GM21367 (cell line): Measurements from ENCODE around the gene PTPN6.

Experiments
- ATAC-seq: cut with Tn5 transposase; IDR thresholded peaks from one replicate; pipeline ENCODE4 v1.9.1; 2021; ENCODE audit not compliant: unreplicated experiment

PTPN6 gene

DNA sequence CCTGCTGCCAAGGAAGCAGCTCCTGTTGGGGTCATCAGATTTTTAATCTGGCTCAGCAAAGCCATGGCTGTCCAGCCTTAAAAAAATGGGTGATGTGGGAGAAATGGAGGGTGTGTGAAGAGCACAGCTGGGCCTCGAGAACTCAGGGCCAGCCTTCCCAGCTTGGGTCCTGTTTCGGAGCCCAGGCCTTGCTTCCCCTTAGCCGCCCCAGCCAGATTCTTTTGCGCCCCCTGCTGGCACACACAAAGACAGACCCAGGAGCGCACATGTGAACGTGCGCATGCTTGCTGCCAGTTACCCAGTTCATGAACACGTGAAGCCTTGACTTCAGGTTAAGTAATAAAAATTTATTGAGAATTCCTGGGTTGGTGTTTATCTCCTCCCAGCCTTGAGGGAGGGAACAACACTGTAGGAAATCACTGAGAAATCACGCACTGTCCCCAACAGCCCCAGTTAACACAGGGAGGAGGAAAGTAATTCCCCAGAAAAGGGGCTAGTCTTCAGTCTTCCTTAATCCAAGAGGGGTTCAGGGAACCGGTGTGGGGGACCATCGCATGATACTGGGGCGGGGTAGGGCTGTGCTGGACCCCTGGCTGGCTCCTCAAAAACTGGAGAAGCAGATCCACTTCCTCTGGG, 14.0 kb downstream of the PTPN6 start:
- ATAC-seq, result no peak

DNA sequence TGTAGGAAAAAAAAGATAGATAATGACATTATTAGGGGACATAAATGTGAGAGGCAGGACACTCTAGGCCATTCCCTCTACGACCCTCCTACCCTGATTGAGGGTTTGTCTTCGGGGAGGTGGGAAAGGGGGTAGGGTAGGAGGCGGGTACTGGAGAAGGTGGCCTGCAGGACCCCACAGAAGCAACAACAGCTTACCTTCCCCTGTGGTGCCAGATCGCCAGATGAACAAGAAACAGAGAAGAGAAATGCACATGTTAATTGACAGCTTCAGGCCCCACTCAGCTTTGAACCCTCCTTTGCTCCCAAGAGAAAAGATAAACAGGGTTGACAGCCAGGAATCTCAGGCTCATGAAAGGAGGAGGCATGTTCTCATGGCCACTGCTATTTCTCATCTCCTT, 14.6 kb downstream of the PTPN6 start:
- no peak for ATAC-seq

DNA sequence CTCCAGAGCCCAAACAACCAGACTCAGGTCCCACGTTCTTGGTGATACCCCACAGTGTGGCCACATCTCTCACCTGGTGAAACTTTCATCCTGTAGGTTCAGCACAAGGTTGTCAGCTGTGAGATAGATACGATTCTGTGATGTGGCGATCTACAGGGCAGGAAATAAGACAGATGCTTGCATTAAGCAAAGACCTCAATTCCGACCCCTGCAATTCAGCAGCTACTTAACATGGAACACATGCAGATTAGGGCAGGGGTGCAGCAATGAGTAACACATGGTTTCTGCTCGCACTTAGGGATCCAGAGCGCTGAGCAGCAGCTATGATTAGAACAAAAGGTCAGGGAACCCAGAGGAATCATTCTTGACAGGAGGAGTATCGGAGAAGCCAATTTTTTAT, 15.2 kb downstream of the PTPN6 start:
- no peak for ATAC-seq

- ATAC-seq, result no peak
Observed at GRCh38 chr12:6967651-6968100, 16.5 kb downstream of the PTPN6 start.

GRCh38 chr12:6968426-6968825, 17.3 kb downstream of the PTPN6 start:
- no peak for ATAC-seq

- ATAC-seq, result peak; percentile 4
Observed at GRCh38 chr12:6970096-6970527, 19.0 kb downstream of the PTPN6 start.

DNA sequence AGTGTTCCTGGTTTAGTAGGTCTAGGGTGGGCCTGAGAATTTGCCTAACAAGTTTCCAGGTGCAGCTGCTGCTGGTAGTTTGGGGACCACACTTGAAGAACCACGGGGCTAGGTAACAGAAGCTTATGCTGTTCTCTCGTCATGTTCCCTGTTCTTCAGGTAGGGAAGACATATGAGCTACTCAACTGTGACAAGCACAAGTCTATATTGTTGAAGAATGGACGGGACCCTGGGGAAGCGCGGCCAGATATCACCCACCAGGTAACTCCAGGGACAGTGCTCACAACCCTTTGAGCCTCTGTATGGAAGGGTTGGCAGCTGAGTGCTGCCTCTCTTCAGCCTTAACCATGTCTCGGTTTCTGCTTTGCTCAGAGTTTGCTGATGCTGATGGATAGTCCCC, 23.0 kb downstream of the PTPN6 start:
- ATAC-seq, result no peak

GRCh38 chr12:6975297-6976032, 24.3 kb downstream of the PTPN6 start:
- ATAC-seq, result no peak

DNA sequence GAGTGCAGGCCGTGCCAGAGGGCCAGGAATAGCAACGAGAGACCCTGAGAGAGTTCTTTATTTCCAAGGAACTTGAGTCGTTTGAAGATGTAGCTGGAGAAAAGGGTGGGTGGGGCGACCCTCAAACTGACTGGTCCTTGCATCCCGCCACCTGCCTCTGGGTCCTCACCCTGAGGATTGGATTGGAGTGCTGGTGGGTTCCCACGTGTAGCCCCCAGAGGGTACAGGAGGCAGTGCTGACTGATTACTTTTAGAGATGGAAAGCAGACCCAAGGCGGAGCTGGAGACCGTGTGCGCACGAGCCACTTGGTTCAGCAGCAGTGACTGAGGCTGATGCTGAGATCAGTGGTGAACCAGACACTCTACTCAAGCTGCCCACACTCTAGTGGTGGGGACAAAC, 26.5 kb downstream of the PTPN6 start:
- no peak for ATAC-seq

DNA sequence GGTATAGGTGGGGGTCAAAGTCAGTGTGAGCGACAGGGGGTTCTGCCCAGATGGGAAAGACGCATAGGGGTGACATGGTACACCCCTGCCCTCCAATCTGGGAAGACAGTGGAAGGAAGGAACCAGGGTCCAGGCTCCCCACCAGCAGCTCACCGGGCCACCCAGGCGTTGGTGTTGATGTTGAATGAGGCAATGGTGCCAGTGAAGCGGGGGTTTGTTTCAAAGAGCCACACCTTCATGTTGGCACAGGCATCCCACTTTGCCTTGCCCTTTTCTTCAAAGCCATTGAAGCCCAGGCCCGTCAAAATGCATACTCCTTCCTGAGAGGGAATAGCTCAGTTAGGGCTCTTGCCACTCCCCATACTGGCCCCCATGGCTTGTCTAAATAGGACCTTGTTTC, 27.0 kb downstream of the PTPN6 start:
- ATAC-seq, result no peak

DNA sequence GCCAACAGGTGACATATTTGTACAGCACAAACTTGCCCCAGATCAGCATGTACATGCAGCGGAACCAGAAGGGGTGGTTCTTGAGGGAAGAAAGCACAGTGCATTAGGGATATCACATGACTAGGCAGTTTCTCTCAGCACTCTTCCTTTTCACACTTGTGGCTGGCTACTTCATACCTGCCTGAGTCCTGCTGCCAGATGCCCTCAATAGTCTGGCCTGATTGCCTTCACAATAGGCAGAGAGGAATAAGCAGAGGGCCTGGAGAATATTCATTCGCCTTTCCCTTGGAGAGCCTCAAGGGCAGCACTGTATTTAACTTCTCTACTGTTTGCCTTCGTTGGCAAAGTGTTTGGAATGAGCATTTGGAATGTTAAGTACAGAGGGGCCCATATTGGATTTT, 27.5 kb downstream of the PTPN6 start:
- ATAC-seq, result no peak

DNA sequence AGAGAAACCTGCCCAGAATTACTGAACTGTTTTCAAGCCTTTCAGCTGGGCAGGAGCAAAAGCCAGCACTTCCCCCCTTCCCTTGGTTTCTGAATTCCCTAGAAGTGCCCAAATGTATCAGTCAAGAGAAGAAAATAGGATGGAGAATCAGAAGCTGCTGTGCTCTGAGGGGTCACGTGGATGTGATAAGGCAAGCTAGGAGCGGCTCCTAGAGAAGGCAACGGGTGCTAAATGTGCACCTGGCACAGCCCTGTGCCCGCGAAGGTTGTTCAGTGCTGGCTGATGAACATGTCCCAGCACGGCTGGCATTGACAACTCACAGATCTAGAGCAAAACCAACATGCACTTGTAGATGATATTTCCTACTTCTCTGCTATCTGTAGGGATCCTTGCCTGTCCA, 27.9 kb downstream of the PTPN6 start:
- no peak for ATAC-seq

DNA sequence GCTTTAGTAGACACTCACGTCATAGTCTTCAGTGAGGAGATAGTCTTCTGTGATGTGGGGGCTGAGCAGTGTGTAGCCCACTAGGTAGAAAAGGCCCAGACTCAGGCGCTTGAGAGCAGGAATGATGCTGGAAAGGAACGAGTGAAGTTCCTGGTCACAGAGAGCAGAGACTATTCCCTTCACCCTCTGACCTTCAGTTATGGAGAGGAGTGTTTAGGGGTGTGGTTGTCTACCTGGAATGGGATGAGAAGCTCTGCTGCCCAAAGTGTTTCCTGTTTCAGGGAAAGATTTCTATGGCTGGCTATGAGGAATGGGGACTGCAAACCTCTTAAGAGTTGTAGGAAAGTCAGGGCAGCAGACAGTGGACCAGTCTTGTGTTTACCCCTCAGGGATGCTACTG, 28.3 kb downstream of the PTPN6 start:
- ATAC-seq, result no peak

GRCh38 chr12:6980075-6980474, 28.9 kb downstream of the PTPN6 start:
- ATAC-seq, result no peak

- no peak for ATAC-seq
Observed at GRCh38 chr12:6980740-6981139, 29.6 kb downstream of the PTPN6 start.

- no peak for ATAC-seq
Observed at GRCh38 chr12:6981152-6982052, 30.2 kb downstream of the PTPN6 start.

DNA sequence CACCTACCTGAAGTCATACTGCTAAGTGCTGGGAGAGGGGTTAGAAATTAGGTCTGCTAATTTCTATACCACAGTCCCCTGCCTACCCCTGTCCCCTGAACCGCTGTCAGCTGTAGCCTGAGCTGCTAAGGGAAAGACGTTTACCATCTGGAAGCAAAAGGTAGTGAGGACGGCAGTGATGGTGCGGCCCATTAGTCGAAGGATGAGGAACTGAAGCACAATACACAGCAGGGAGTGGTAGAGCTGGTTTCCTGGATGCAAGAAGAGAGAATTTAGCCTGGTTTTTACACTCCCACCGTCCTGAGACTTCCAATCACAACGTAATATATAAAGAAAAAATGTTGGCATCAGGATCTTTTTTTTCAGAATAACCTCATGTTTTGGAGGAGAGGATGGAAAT, 31.4 kb downstream of the PTPN6 start:
- no peak for ATAC-seq

- no peak for ATAC-seq
Observed at GRCh38 chr12:6987956-6988553, 36.9 kb downstream of the PTPN6 start.

DNA sequence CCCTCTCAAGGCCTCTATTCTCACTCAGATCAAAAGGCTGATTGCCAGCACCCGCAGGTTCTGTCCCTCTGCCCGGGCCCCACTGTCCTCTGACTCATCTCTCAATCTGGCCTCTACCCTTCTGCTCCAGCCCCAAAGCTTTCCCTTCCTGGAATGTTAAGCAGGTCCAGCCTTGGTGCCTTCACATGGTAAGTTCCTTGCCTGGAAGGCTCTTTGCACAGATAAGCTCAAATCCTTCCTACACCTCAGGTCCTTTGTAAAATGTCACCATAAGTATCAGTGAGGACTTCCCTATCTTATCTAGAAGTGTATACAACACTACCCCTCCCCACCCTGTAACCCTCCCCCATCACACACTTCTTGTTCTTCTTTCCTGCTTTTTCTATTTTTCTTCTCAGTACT, 44.9 kb downstream of the PTPN6 start:
- ATAC-seq, result no peak

- no peak for ATAC-seq
Observed at GRCh38 chr12:6998715-6999451, 47.7 kb downstream of the PTPN6 start.
